Heart right ventricle (tissue), 16 donors: ENCODE measurements around the gene ADA. TPM values are rescaled to one million over a fixed set of nuclear protein-coding genes. Genes with fewer than 3 reads are reported as not detected.
A peak's percentile ranks its signal among the peaks of the same experiment; 100 is the strongest.

ENCODE experiments used
- ATAC-seq, 8 donors: fragments of 200-7000 bp; cut with Tn5 transposase; one replicate each; pipeline ENCODE4 v1.9.1; 2020; ENCODE audit warnings: mild to moderate bottlenecking in 8 of 8, moderate library complexity in 8 of 8, moderate number of reproducible peaks in 1 of 8
- DNase-seq, 2 donors: peaks; one replicate each; pipeline ENCODE4 v3.0.0-alpha.2; 2020
- H3K27ac ChIP-seq, 10 donors: fragments of 200-600 bp; sonication (generic) in 2 of 10; one replicate each; pipeline versions ENCODE4 v1.5.0 to v1.8.0; 2020 to 2022; ENCODE audit warnings: mild to moderate bottlenecking in 3 of 10
- H3K27me3 ChIP-seq, 7 donors: fragments of 200-600 bp; one replicate each; pipeline ENCODE4 v1.8.0; 2021 to 2022; ENCODE audit warnings: mild to moderate bottlenecking in 2 of 7
- H3K36me3 ChIP-seq, 9 donors: fragments of 200-600 bp; sonication (generic) in 1 of 9; one replicate each; pipeline versions ENCODE4 v1.5.0 to v1.8.0; 2020 to 2022; ENCODE audit warnings: mild to moderate bottlenecking in 2 of 9
- H3K4me1 ChIP-seq, 9 donors: fragments of 200-600 bp; sonication (generic) in 1 of 9; one replicate each; pipeline versions ENCODE4 v1.5.0 to v1.8.0; 2020 to 2022; ENCODE audit warnings: mild to moderate bottlenecking in 4 of 9
- H3K4me3 ChIP-seq, 10 donors: fragments of 200-600 bp; sonication (generic) in 2 of 10; one replicate each; pipeline versions ENCODE4 v1.5.0 to v1.8.0; 2020 to 2022; ENCODE audit warnings: mild to moderate bottlenecking in 7 of 10, moderate library complexity in 2 of 10
- H3K9me3 ChIP-seq, 11 donors: fragments of 200-600 bp in 10 of 11; sonication (generic) in 2 of 11; one replicate each; pipeline versions ENCODE4 v1.5.0 to v1.8.0; 2013 to 2022; ENCODE audit warnings: mild to moderate bottlenecking in 2 of 11, control low read depth in 1 of 11, moderate library complexity in 1 of 11
- WGBS, 2 donors: extraction: QIAGEN DNeasy Blood & Tissue Kit; methylation state at CpG; one replicate each; pipeline ENCODE4 v1.1.7; 2013; ENCODE audit warnings: inconsistent platforms in 1 of 2; 5-methylcytosine and 5-hydroxymethylcytosine counted together
- intact Hi-C, 10 donors: fragments of 100-400 bp; cut with DNase I; formaldehyde crosslinking; loops; one replicate each; pipeline versions ENCODE4 v1.11.1 to v1.14.2; 2022
- polyA plus RNA-seq, 2 donors: library from polyadenylated mRNA; stranded (reverse); fragments of 200-250 nt; gene quantifications; one replicate each; pipeline ENCODE4 v1.2.3, GENCODE V29; 2013
- total RNA-seq, 10 donors: library from RNA; stranded (reverse); fragmentation: NEBNext Ultra II Directional in 3 of 10; extraction: Animal tissue kit (Norgen Biotek cat#: 25700) in 3 of 10; gene quantifications; one replicate each; pipeline versions ENCODE4 v1.2.1 to v1.2.4, GENCODE V29; 2021 to 2023
- TF ChIP-seq, protein P1 (sequence below), 9 donors: fragments of 200-600 bp; sonication (generic) in 2 of 9; IDR thresholded peaks; one replicate each; pipeline versions ENCODE4 v1.5.0 to v1.8.0; 2021 to 2022; ENCODE audit warnings: antibody characterized with exemption in 9 of 9, mild to moderate bottlenecking in 5 of 9, moderate library complexity in 1 of 9
- donor health status: Arrhythmogenic right ventricular cardiomyopathy.
- donor health status: ischemic (EF 13 %, LVEDD 7.1; RV severe dilation, severe dysfunction).
- donor health status: healthy with polysubstance abuse.
- donor health status: DM: no; HTN: yes; CAD: no.
- donor health status: DM: no; HTN: no; CAD: no.
- donor health status: ischemic (EF 25% LVEDD 6.9; RV normal size, moderate dysfunction).
- donor health status: ischemic (EF 25% LVEDD 5.7; RV mildly dilated, moderate dysfunction).
- donor health status: healthy.
- donor health status: DM: yes; HTN: yes; CAD: no.
- donor health status: Ischemic cardiomyopathy.
- donor health status: ischemic (EF 35%, LVEDD 5.7; RV mildly dilated, moderate dysfunction).
- donor health status: nonischemic (EF 11% LVEDD 7.7; RV severe dilation, severe dysfunction).
- donor health status: DM: yes; HTN: yes; CAD: no.
- donor health status: PGD.
- donor health status: ischemic (EF 29% LVEDD 5.4; RV normal size, mild dysfunction).
- donor health status: nonischemic (EF 23%, LVEDD 6.1; RV moderate dilation, normal function).

Gene ADA
- total and polyA plus RNA-seq, 12 donors, result 1.6 to 18.3 (median 5.1) TPM

GRCh38 chr20:44573501-44573869 is 78.0 kb downstream of the ADA start:
- DNase-seq (no peak), ATAC-seq (peak in 1 of 8 donors; percentile 15)
- Histone ChIP-seq H3K27ac (peak overlapping the region; percentile 83 to 93 (median 88)), H3K36me3 (no peaks in the 10 kb centered on the region), H3K27me3 (no peaks in the 10 kb centered on the region), H3K4me1 (peaks cover 6 to 69% (median 44%) of the 10 kb centered on the region in 9 donors), H3K9me3 (no peaks in the 10 kb centered on the region), H3K4me3 (no peak overlapping the region)
- intact Hi-C loops, result loop anchor here in 1 of 10 donors (5.0 kb wide), 1 partner anchor 41 kb away; no protein-coding TSS in a partner anchor
- WGBS, 2 donors, result 76 to 79% methylated on average over 2 of the region's 2 CpGs
- TF ChIP-seq, protein P1, sequence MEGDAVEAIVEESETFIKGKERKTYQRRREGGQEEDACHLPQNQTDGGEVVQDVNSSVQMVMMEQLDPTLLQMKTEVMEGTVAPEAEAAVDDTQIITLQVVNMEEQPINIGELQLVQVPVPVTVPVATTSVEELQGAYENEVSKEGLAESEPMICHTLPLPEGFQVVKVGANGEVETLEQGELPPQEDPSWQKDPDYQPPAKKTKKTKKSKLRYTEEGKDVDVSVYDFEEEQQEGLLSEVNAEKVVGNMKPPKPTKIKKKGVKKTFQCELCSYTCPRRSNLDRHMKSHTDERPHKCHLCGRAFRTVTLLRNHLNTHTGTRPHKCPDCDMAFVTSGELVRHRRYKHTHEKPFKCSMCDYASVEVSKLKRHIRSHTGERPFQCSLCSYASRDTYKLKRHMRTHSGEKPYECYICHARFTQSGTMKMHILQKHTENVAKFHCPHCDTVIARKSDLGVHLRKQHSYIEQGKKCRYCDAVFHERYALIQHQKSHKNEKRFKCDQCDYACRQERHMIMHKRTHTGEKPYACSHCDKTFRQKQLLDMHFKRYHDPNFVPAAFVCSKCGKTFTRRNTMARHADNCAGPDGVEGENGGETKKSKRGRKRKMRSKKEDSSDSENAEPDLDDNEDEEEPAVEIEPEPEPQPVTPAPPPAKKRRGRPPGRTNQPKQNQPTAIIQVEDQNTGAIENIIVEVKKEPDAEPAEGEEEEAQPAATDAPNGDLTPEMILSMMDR (IDR thresholded peaks at IDR 0.05), result no peak

DNA sequence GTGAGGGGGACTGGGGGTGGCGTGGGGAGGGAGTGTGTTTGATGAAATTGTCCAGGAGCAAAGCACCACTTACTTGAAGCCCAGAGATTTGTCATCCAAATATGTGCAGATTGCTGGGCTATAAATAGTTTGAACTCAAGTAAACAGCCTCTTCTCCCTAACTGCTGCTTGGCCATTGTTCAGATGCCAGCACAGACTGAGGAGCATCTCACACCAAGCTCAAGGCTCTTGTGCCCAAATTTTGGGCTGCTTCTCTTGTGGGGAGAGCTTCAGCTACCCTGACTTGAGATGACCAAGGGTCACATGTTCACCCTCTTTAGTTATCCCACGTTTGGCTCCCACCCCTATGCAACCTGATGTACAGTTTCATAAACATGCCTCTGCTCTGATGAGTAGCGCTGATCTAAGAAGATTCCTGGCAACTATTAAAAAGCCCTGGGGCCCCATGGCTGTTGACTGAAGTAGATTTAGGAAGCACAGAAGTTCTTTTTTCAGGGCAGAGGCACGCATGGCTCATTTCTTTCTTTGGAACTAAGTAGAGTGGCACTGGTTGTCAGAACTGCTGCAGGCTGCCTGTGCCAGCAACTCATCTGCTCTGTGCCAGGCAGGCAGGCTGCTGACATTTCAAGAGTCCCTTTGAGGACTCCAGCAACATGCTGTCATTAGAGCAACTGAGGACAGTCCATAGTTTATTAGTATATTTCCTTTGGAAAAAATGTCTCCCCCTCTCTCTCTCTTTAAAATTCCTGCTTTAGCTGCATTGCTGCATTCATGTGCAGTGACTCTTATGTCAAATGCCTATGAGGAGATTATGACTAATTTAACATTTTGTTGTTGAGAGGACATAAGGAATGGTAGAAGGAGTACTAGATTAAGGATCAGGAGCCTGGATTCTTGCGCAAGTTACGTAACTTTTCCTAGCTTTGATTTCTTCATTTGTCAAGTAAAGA is 78.7 kb downstream of the ADA start:
- DNase-seq, result peak; percentile 53 to 64
- H3K4me1 ChIP-seq, result peaks cover 6 to 70% (median 43%) of the 10 kb centered on the region in 9 donors
- WGBS, 2 donors, result 32 to 34% methylated on average over 6 of the region's 6 CpGs
- H3K27me3 ChIP-seq, result no peaks in the 10 kb centered on the region
- peak overlapping the region; percentile 83 to 93 (median 88) for H3K27ac ChIP-seq
- intact Hi-C loops, result loop anchor here in 1 of 10 donors (5.0 kb wide), 1 partner anchor 41 kb away; no protein-coding TSS in a partner anchor
- H3K4me3 ChIP-seq, result peak overlapping the region in 3 of 10 donors; percentile 7 to 10 (median 10)
- TF ChIP-seq, protein P1 (IDR thresholded peaks at IDR 0.05), result no peak
- no peaks in the 10 kb centered on the region for H3K36me3 ChIP-seq
- no peaks in the 10 kb centered on the region for H3K9me3 ChIP-seq
- peak; percentile 79 to 95 (median 90) for ATAC-seq

- TF ChIP-seq, protein P1 (IDR thresholded peaks at IDR 0.05), result no peak
- Histone ChIP-seq H3K27ac (peak overlapping the region in 9 of 10 donors; percentile 83 to 93 (median 88)), H3K4me3 (no peak overlapping the region), H3K9me3 (no peaks in the 10 kb centered on the region), H3K27me3 (no peaks in the 10 kb centered on the region), H3K4me1 (peaks cover 2 to 65% (median 42%) of the 10 kb centered on the region in 9 donors), H3K36me3 (no peaks in the 10 kb centered on the region)
- intact Hi-C loops, result loop anchor here in 1 of 10 donors (5.0 kb wide), 1 partner anchor 39 kb away; no protein-coding TSS in a partner anchor
- DNase-seq, result no peak
- WGBS, 2 donors, result 63 to 74% methylated on average over 6 of the region's 6 CpGs
- ATAC-seq, result no peak
Measured at GRCh38 chr20:44571362-44571988, 80.0 kb downstream of the ADA start.

DNA sequence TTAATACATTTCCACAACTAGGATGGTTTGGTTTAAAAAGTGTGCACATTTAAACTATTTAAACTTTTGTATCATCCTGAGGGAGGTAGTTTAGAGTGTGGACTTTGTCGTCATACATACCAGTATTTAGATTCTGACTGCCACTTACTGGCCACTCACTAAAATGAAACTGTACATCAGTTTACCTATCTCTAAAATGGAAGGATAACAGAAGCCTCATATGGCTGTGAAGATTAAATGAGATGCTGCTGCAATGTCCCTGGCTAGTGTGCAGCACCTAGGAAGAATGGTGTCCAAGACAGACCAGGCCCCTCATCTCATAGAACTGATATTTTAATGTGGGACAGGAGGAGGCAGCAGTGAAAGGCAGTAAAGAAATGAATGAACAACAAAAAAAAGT is 81.1 kb downstream of the ADA start:
- intact Hi-C loops, result loop anchor here in 1 of 10 donors (5.0 kb wide), 1 partner anchor 38 kb away; no protein-coding TSS in a partner anchor
- WGBS, 2 donors, result 96 to 98% methylated on average over 1 of the region's 1 CpG
- ATAC-seq (no peak), DNase-seq (no peak)
- TF ChIP-seq, protein P1 (IDR thresholded peaks at IDR 0.05), result no peak
- Histone ChIP-seq H3K36me3 (no peaks in the 10 kb centered on the region), H3K4me1 (peaks cover 0 to 56% (median 32%) of the 10 kb centered on the region in 9 donors), H3K9me3 (no peaks in the 10 kb centered on the region), H3K27me3 (no peaks in the 10 kb centered on the region), H3K27ac (no peak overlapping the region), H3K4me3 (no peak overlapping the region)
